T-helper 2 cell treated with Interferon-gamma antibody and Interleukin-4, amounts not matched to agents 5 μg/mL and 100 μg/mL, for 36 hours (primary cell): Measurements from ENCODE around the gene SLC44A3.

Experiments used
- DNase-seq: peaks from one replicate; pipeline ENCODE4 v3.0.0; 2021; ENCODE audit warnings: low spot score
- H3K27ac Mint-ChIP-seq: one replicate; pipeline ENCODE4 v1.8.0; 2021; ENCODE audit warnings: mild to moderate bottlenecking, mixed read lengths
- H3K27me3 Mint-ChIP-seq: one replicate; pipeline ENCODE4 v1.8.0; 2021; ENCODE audit warnings: low read depth, mixed read lengths
- H3K36me3 Mint-ChIP-seq: one replicate; pipeline ENCODE4 v1.8.0; 2021; ENCODE audit warnings: low read depth, mixed read lengths
- H3K4me1 Mint-ChIP-seq: one replicate; pipeline ENCODE4 v1.8.0; 2021; ENCODE audit warnings: low read depth, mixed read lengths
- H3K4me3 Mint-ChIP-seq: one replicate; pipeline ENCODE4 v1.8.0; 2022; ENCODE audit warnings: mild to moderate bottlenecking, moderate library complexity, mixed read lengths
- H3K9me3 Mint-ChIP-seq: one replicate; pipeline ENCODE4 v1.8.0; 2021; ENCODE audit warnings: mixed read lengths

The SLC44A3 gene

GRCh38 chr1:94792473-94793295 is 27.5 kb upstream of the SLC44A3 start:
- Mint-ChIP-seq H3K27me3 (peaks cover 16% of the 10 kb centered on the region), H3K4me3 (no peak overlapping the region), H3K27ac (no peak overlapping the region), H3K9me3 (no peaks in the 10 kb centered on the region), H3K36me3 (no peaks in the 10 kb centered on the region), H3K4me1 (peaks cover 4% of the 10 kb centered on the region)
- no peak for DNase-seq

GRCh38 chr1:94793296-94793656 is 26.9 kb upstream of the SLC44A3 start:
- H3K4me3 Mint-ChIP-seq: no peak overlapping the region
- DNase-seq: no peak
- no peak overlapping the region for H3K27ac Mint-ChIP-seq
- no peaks in the 10 kb centered on the region for H3K36me3 Mint-ChIP-seq
- peaks cover 10% of the 10 kb centered on the region for H3K27me3 Mint-ChIP-seq
- peaks cover 4% of the 10 kb centered on the region for H3K4me1 Mint-ChIP-seq
- H3K9me3 Mint-ChIP-seq: no peaks in the 10 kb centered on the region

- no peaks in the 10 kb centered on the region for H3K36me3 Mint-ChIP-seq
- peaks cover 4% of the 10 kb centered on the region for H3K27me3 Mint-ChIP-seq
- H3K9me3 Mint-ChIP-seq: no peaks in the 10 kb centered on the region
- no peak overlapping the region for H3K27ac Mint-ChIP-seq
- H3K4me3 Mint-ChIP-seq: no peak overlapping the region
- peaks cover 4% of the 10 kb centered on the region for H3K4me1 Mint-ChIP-seq
- no peak for DNase-seq
Measured at GRCh38 chr1:94795434-94795833, 24.7 kb upstream of the SLC44A3 start.

DNA sequence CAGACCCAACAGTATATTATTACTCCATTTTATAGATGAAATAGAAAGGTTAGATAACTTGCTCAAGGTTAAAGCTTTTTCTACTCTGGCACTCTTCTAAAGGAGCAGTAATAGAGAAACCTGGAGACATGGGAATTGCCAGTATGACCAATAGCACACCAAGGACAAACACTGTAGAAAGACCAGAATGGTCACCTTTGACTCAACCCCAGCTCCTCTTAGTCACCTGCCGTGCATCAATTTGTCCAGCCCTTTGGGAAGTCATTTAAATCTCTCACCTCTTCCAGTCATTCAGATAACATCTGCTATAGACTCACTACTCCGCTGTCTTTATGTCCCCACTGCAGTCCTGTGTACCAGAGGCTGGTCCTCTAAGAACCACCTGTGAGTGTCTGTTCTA is 23.9 kb upstream of the SLC44A3 start:
- DNase-seq: no peak
- Mint-ChIP-seq H3K9me3 (no peaks in the 10 kb centered on the region), H3K4me1 (peaks cover 4% of the 10 kb centered on the region), H3K4me3 (no peak overlapping the region), H3K36me3 (no peaks in the 10 kb centered on the region), H3K27ac (no peak overlapping the region), H3K27me3 (peaks cover 4% of the 10 kb centered on the region)

DNA sequence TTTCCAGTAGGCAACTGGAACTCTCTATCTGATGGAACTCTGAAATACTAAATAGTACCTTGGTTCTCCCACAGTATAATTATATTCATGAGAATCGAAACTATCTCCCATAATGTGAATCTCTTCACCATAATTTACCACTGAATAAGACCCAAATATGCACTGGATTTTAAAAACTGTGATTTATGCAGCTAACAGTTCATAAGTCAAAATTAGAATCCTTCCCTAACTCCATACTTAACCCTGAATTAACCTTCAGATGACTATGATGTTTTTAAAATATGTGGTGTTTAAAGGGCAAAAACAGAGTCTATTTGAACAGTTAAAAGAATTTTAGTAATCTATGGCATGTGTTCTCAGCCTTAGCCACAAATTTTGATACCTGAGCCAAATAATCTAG is 22.9 kb upstream of the SLC44A3 start:
- no peaks in the 10 kb centered on the region for H3K36me3 Mint-ChIP-seq
- H3K9me3 Mint-ChIP-seq: no peaks in the 10 kb centered on the region
- H3K27me3 Mint-ChIP-seq: peaks cover 4% of the 10 kb centered on the region
- H3K4me3 Mint-ChIP-seq: no peak overlapping the region
- H3K27ac Mint-ChIP-seq: no peak overlapping the region
- peaks cover 8% of the 10 kb centered on the region for H3K4me1 Mint-ChIP-seq
- DNase-seq: no peak

- H3K4me3 Mint-ChIP-seq: no peak overlapping the region
- no peak for DNase-seq
- H3K4me1 Mint-ChIP-seq: peaks cover 6% of the 10 kb centered on the region
- H3K9me3 Mint-ChIP-seq: no peaks in the 10 kb centered on the region
- H3K27ac Mint-ChIP-seq: no peak overlapping the region
- H3K27me3 Mint-ChIP-seq: peaks cover 4% of the 10 kb centered on the region
- no peaks in the 10 kb centered on the region for H3K36me3 Mint-ChIP-seq
Measured at GRCh38 chr1:94798054-94798453, 22.1 kb upstream of the SLC44A3 start.

- no peaks in the 10 kb centered on the region for H3K36me3 Mint-ChIP-seq
- no peak for DNase-seq
- peaks cover 6% of the 10 kb centered on the region for H3K4me1 Mint-ChIP-seq
- H3K27me3 Mint-ChIP-seq: peaks cover 4% of the 10 kb centered on the region
- no peak overlapping the region for H3K4me3 Mint-ChIP-seq
- no peak overlapping the region for H3K27ac Mint-ChIP-seq
- no peaks in the 10 kb centered on the region for H3K9me3 Mint-ChIP-seq
Measured at GRCh38 chr1:94798462-94798861, 21.7 kb upstream of the SLC44A3 start.

DNA sequence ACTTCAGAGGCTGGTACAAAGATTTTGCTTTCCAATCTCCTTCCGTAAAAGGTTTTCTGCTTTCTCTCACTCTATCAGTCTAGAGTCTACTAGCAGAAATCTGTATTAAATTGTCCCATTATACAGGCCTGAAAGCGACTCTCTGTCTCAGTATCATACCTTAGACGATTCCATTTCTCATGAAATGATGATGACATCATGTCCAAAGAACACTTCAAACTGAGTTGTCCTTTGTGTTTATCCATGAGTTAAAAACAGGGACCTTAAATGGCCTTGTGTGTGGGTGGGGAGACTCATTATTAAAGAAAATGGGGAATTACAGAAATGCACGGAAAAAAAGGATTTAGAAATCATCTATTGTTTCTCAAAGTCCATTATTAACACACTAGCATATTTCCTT is 21.0 kb upstream of the SLC44A3 start:
- no peak for DNase-seq
- H3K4me3 Mint-ChIP-seq: no peak overlapping the region
- H3K27me3 Mint-ChIP-seq: peaks cover 4% of the 10 kb centered on the region
- H3K9me3 Mint-ChIP-seq: no peaks in the 10 kb centered on the region
- H3K27ac Mint-ChIP-seq: no peak overlapping the region
- no peaks in the 10 kb centered on the region for H3K36me3 Mint-ChIP-seq
- H3K4me1 Mint-ChIP-seq: peaks cover 6% of the 10 kb centered on the region

DNA sequence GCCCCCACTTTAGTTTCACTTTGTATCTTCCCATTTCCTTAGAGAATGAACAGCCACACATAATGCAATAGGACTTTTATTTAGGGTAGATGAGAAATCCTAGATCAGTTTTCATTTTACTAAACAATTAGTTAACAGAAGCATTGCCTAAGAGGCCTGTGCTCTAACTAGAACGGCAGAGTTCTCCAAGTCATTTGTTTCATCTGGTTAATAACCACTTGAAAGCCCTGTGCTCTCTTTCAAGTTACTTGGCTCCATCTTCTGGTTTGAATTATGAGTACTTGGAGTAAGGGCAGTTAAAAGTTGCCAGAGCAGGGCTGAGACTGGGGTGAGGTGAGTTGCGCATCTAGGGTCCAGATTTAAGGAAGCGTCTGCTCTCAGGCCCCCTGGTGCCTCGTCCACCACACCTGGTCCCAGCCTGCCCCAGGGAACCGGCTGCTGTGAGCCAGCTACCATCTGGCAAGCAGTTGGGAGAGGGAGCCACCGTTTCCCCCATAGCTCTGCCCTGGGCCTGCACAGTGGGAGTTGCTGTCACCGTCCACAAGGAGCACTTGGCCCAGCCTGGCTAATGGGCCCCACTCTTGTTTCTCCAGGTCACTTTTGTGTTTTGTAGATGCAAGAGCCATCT is 18.1 kb upstream of the SLC44A3 start:
- Mint-ChIP-seq H3K4me1 (peaks cover 11% of the 10 kb centered on the region), H3K36me3 (no peaks in the 10 kb centered on the region), H3K27ac (no peak overlapping the region), H3K27me3 (peaks cover 4% of the 10 kb centered on the region), H3K9me3 (no peaks in the 10 kb centered on the region), H3K4me3 (peak overlapping the region; percentile 55)
- no peak for DNase-seq

DNA sequence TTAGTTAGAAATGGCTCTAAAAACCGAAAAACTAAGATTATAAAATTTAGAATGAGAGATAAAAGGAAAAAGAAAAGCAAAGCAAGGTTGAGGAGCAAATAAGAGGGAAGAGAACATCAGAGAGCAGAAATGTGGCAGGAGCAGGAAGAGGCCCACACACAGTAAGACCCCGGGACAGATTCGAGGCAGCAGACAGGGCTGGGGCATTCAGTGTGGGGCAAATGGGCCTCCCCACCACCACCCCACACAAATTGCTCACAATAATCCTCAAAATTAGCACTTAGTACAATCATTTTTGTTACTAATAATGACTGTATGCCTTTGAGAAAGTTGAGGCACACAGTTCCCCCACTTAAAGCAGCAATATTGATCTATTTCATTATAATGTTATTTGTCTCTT is 17.1 kb upstream of the SLC44A3 start:
- peaks cover 4% of the 10 kb centered on the region for H3K27me3 Mint-ChIP-seq
- no peaks in the 10 kb centered on the region for H3K9me3 Mint-ChIP-seq
- H3K4me1 Mint-ChIP-seq: peaks cover 13% of the 10 kb centered on the region
- no peak for DNase-seq
- no peak overlapping the region for H3K4me3 Mint-ChIP-seq
- no peaks in the 10 kb centered on the region for H3K36me3 Mint-ChIP-seq
- no peak overlapping the region for H3K27ac Mint-ChIP-seq

DNA sequence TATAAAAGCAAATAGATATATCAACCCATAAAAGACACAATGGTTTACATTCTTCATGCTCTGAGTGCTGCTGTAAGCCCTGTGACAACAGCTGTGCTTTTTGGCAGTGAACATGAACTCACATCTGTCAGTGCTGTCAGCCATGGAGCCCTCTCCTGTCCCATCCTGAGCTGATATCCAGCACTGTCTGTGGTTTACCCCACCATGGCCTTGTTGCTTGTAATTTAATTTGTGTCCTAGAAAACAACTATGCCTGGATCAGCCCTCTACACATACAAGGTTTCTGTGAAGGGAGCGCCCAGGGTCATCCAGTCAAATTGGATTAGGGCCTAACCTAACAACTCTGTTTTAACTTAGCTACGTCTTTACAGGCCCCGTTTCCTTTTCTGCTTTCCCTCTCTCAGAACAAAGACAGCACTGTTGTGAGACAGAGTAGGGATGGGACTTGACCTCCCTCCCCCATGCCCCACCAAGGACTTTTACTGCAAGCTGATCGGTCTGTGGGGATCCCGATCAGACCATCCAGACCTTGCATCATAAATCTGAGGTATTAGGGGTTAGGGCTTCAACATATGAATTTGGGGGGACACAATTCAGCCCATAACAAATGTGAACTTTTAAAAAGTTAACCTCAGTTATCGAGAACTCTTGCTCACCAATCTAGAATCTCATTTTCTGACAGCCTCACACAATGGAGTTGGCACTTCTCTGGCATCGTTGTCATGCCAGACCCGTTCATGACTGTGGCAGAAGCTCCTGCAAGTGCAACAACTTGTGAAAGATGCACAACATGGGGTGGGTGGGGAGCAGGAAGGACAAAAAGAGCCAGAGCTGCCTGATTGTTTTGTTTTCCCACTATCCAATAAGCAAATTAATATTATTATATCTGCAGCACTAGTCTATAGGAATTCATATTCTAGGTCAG is 16.4 kb upstream of the SLC44A3 start:
- no peak overlapping the region for H3K4me3 Mint-ChIP-seq
- DNase-seq: no peak
- H3K4me1 Mint-ChIP-seq: peaks cover 16% of the 10 kb centered on the region

DNA sequence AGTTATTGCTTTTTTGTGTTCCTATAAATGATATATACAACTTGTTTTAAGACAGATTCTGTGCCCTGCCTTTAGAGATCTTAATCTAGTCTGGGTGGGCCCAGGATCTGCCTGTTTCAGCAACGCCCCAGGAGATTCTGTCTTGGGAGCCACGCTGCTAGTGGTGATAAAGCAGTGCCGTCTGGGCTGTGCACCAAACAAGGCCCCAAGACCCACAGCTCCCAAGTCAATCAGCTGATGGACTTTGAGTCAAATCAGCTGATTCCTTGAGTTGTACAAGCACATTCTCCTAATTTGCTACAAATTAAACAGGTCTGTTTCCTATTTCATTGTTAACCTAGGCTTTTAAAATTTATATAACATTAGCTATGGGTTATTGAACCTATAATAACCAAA is 15.7 kb upstream of the SLC44A3 start:
- no peak for DNase-seq
- Mint-ChIP-seq H3K36me3 (no peaks in the 10 kb centered on the region), H3K4me3 (no peak overlapping the region), H3K4me1 (peaks cover 18% of the 10 kb centered on the region), H3K9me3 (no peaks in the 10 kb centered on the region), H3K27me3 (no peaks in the 10 kb centered on the region), H3K27ac (no peak overlapping the region)

More for the DNA sequence above, 16.4 kb upstream of the SLC44A3 start:
- Mint-ChIP-seq H3K36me3 (no peaks in the 10 kb centered on the region), H3K27ac (no peak overlapping the region), H3K9me3 (no peaks in the 10 kb centered on the region), H3K27me3 (peaks cover 4% of the 10 kb centered on the region)

GRCh38 chr1:94805912-94806311 is 14.2 kb upstream of the SLC44A3 start:
- Mint-ChIP-seq H3K4me1 (peaks cover 18% of the 10 kb centered on the region), H3K36me3 (no peaks in the 10 kb centered on the region), H3K4me3 (no peak overlapping the region), H3K9me3 (no peaks in the 10 kb centered on the region), H3K27ac (no peak overlapping the region), H3K27me3 (peaks cover 2% of the 10 kb centered on the region)
- peak; percentile 17 for DNase-seq

DNA sequence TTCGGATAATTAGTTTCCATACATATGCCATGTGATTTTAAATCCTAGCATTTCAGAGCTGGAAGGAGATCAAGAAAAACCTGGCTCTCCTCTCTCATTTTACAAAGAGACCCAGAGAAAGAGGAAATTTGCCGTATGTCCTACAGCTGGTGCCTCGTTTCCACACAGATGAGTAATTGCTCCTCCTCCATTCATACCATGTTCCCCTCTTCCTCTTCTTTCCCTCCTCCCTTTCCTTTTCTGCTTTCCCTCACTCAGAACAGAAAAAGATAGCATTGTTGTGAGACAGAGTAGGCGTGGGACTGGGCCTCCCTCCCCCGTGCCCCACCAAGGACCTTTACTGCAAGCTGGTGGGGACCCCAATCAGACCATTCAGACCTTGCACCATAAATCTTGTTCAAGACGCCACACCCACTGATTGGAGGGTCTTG is 13.7 kb upstream of the SLC44A3 start:
- H3K27ac Mint-ChIP-seq: no peak overlapping the region
- H3K4me3 Mint-ChIP-seq: no peak overlapping the region
- no peaks in the 10 kb centered on the region for H3K36me3 Mint-ChIP-seq
- H3K4me1 Mint-ChIP-seq: peaks cover 18% of the 10 kb centered on the region
- DNase-seq: no peak
- H3K27me3 Mint-ChIP-seq: peaks cover 5% of the 10 kb centered on the region
- no peaks in the 10 kb centered on the region for H3K9me3 Mint-ChIP-seq
